ENCODE measurements around the gene SEC24D. TPM values are rescaled to one million over a fixed set of nuclear protein-coding genes. Genes with fewer than 3 reads are reported as not detected.

SEC24D gene
- total and polyA plus RNA-seq, 5 donors from 2014 or later, result 15.9 to 38.3 (median 16.2) TPM

DNA sequence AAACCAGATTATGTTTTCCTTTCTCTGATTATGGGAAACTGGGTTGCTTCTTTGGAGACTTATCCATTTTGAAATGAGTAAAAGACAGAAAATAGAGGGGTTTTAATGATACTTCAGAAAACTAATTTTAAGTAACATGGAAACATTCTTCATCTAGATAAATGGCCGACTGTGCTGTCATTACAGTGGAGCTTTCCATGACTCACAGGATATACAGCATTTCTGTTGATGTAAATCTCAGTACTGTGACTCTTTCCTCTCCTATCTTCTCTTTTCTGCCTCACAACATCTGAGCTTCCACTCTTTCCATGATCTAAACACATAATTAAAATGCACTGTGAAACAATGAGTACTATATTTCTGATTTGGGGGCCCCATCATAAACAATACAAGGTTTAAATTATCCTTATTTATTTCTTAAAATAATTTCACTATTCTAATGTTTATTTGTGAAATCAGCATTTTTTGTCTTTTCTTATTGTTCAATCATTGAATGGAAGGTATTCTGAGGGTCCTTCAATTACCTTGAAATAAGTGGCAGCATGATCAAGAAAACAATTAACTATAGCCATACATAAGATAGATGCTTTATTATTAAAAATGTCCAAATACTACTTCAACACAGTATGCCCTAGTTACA is 19.3 kb downstream of the SEC24D start:
- H3K4me3 ChIP-seq (ENCODE audit: low read depth, low read length), result no peak overlapping the region
- no peaks in the 10 kb centered on the region for H3K9me3 ChIP-seq (ENCODE audit: control insufficient read depth in 2 of 2, low read length in 2 of 2)
- no peak overlapping the region for H3K4me3 Mint-ChIP-seq
- no peaks in the 10 kb centered on the region for H3K27me3 Mint-ChIP-seq
- no peak overlapping the region for H3K27ac ChIP-seq (ENCODE audit: insufficient read depth, low read length, poor library complexity, severe bottlenecking)
- no peaks in the 10 kb centered on the region for H3K9me3 Mint-ChIP-seq
- ATAC-seq (ENCODE audit: low read depth in 2 of 2) (no peak), DNase-seq (no peak)
- H3K4me1 Mint-ChIP-seq, result peaks cover 0 to 5% (median 4%) of the 10 kb centered on the region in 4 donors
- H3K36me3 ChIP-seq (ENCODE audit: control insufficient read depth, insufficient read depth, low read length), result peaks cover 31% of the 10 kb centered on the region
- H3K27ac Mint-ChIP-seq, result no peak overlapping the region
- H3K4me1 ChIP-seq (ENCODE audit: control insufficient read depth, insufficient read depth, low read length, poor library complexity, severe bottlenecking), result no peaks in the 10 kb centered on the region
- peaks cover 52% of the 10 kb centered on the region for H3K36me3 Mint-ChIP-seq
- no peaks in the 10 kb centered on the region for H3K27me3 ChIP-seq (ENCODE audit: control insufficient read depth, insufficient read depth, low read length)

GRCh38 chr4:118814891-118815290 is 21.0 kb downstream of the SEC24D start:
- DNase-seq, result no peak
- Histone ChIP-seq H3K4me3 (ENCODE audit: low read depth, low read length) (no peak overlapping the region), H3K36me3 (ENCODE audit: control insufficient read depth, insufficient read depth, low read length) (peaks cover 37% of the 10 kb centered on the region), H3K4me1 (ENCODE audit: control insufficient read depth, insufficient read depth, low read length, poor library complexity, severe bottlenecking) (no peaks in the 10 kb centered on the region), H3K9me3 (ENCODE audit: control insufficient read depth in 2 of 2, low read length in 2 of 2) (no peaks in the 10 kb centered on the region), H3K27me3 (ENCODE audit: control insufficient read depth, insufficient read depth, low read length) (no peaks in the 10 kb centered on the region), H3K27ac (ENCODE audit: insufficient read depth, low read length, poor library complexity, severe bottlenecking) (no peak overlapping the region)
- Mint-ChIP-seq H3K4me3 (no peak overlapping the region), H3K4me1 (peaks cover 0 to 4% (median 3%) of the 10 kb centered on the region in 4 donors), H3K27ac (no peak overlapping the region), H3K36me3 (peaks cover 65% of the 10 kb centered on the region), H3K9me3 (no peaks in the 10 kb centered on the region), H3K27me3 (no peaks in the 10 kb centered on the region)
- no peak for ATAC-seq (ENCODE audit: low read depth in 2 of 2)

- Histone ChIP-seq H3K27me3 (ENCODE audit: control insufficient read depth, insufficient read depth, low read length) (no peaks in the 10 kb centered on the region), H3K4me3 (ENCODE audit: low read depth, low read length) (no peak overlapping the region), H3K9me3 (ENCODE audit: control insufficient read depth in 2 of 2, low read length in 2 of 2) (no peaks in the 10 kb centered on the region), H3K4me1 (ENCODE audit: control insufficient read depth, insufficient read depth, low read length, poor library complexity, severe bottlenecking) (no peaks in the 10 kb centered on the region), H3K36me3 (ENCODE audit: control insufficient read depth, insufficient read depth, low read length) (peaks cover 46% of the 10 kb centered on the region), H3K27ac (ENCODE audit: insufficient read depth, low read length, poor library complexity, severe bottlenecking) (no peak overlapping the region)
- Mint-ChIP-seq H3K4me3 (no peak overlapping the region), H3K4me1 (peaks cover 0 to 4% (median 3%) of the 10 kb centered on the region in 4 donors), H3K27ac (no peak overlapping the region), H3K9me3 (no peaks in the 10 kb centered on the region), H3K27me3 (no peaks in the 10 kb centered on the region), H3K36me3 (peaks cover 71% of the 10 kb centered on the region)
- ATAC-seq (ENCODE audit: low read depth in 2 of 2) (no peak), DNase-seq (no peak)
Measured at GRCh38 chr4:118814058-118814457, 21.9 kb downstream of the SEC24D start.

DNA sequence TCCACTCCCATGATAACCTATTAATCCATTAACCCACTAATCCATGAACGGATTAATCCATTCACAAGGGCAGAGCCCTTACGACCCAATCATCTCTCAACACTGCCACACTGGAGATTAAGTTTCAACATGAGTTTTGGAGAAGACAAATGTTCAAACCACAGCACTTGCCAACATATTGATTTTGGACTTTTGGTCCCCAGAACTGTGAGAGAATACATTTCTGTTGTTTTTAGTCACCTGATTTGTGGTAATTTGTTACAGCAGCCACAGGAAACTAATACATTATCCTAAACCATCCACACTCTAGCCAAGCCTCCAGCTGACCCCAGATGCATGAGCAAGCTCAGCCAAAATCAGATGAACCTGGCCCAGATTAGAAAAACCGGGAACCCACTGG is 22.4 kb downstream of the SEC24D start:
- H3K27me3 Mint-ChIP-seq, result no peaks in the 10 kb centered on the region
- Histone ChIP-seq H3K27ac (ENCODE audit: insufficient read depth, low read length, poor library complexity, severe bottlenecking) (no peak overlapping the region), H3K4me3 (ENCODE audit: low read depth, low read length) (no peak overlapping the region), H3K4me1 (ENCODE audit: control insufficient read depth, insufficient read depth, low read length, poor library complexity, severe bottlenecking) (no peaks in the 10 kb centered on the region), H3K27me3 (ENCODE audit: control insufficient read depth, insufficient read depth, low read length) (no peaks in the 10 kb centered on the region), H3K9me3 (ENCODE audit: control insufficient read depth in 2 of 2, low read length in 2 of 2) (no peaks in the 10 kb centered on the region), H3K36me3 (ENCODE audit: control insufficient read depth, insufficient read depth, low read length) (peaks cover 49% of the 10 kb centered on the region)
- H3K27ac Mint-ChIP-seq, result no peak overlapping the region
- ATAC-seq (ENCODE audit: low read depth in 2 of 2) (no peak), DNase-seq (no peak)
- no peak overlapping the region for H3K4me3 Mint-ChIP-seq
- no peaks in the 10 kb centered on the region for H3K9me3 Mint-ChIP-seq
- H3K4me1 Mint-ChIP-seq, result peaks cover 0 to 4% (median 3%) of the 10 kb centered on the region in 4 donors
- peaks cover 76% of the 10 kb centered on the region for H3K36me3 Mint-ChIP-seq

DNA sequence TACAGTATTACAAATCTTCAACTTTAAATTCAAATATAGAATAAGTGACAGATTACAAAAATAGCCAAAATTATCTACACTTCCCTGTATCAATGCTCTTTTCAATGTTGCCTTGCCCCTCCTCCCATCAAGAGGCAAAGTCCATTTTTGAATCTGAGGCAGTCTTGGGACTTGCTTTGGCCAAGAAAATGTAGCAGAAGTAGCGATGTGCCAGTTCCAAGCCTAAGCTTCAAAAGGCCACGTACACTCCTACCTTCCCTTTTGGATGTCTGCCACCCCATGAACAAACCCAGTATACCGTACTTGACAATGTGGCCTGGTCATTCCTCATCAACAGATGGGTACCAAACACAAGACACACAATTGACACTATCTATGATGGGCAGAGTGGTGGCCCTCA is 24.1 kb downstream of the SEC24D start:
- no peaks in the 10 kb centered on the region for H3K27me3 Mint-ChIP-seq
- no peak overlapping the region for H3K27ac Mint-ChIP-seq
- peaks cover 79% of the 10 kb centered on the region for H3K36me3 Mint-ChIP-seq
- ATAC-seq (ENCODE audit: low read depth in 2 of 2) (no peak), DNase-seq (no peak)
- H3K9me3 Mint-ChIP-seq, result no peaks in the 10 kb centered on the region
- Histone ChIP-seq H3K27me3 (ENCODE audit: control insufficient read depth, insufficient read depth, low read length) (no peaks in the 10 kb centered on the region), H3K4me3 (ENCODE audit: low read depth, low read length) (no peak overlapping the region), H3K27ac (ENCODE audit: insufficient read depth, low read length, poor library complexity, severe bottlenecking) (no peak overlapping the region), H3K9me3 (ENCODE audit: control insufficient read depth in 2 of 2, low read length in 2 of 2) (no peaks in the 10 kb centered on the region), H3K36me3 (ENCODE audit: control insufficient read depth, insufficient read depth, low read length) (peaks cover 59% of the 10 kb centered on the region), H3K4me1 (ENCODE audit: control insufficient read depth, insufficient read depth, low read length, poor library complexity, severe bottlenecking) (no peaks in the 10 kb centered on the region)
- no peak overlapping the region for H3K4me3 Mint-ChIP-seq
- peaks cover 0 to 4% (median under 1%) of the 10 kb centered on the region in 4 donors for H3K4me1 Mint-ChIP-seq

GRCh38 chr4:118810991-118811764 is 24.7 kb downstream of the SEC24D start:
- DNase-seq (no peak), ATAC-seq (ENCODE audit: low read depth in 2 of 2) (no peak)
- Mint-ChIP-seq H3K9me3 (no peaks in the 10 kb centered on the region), H3K27ac (no peak overlapping the region), H3K27me3 (no peaks in the 10 kb centered on the region), H3K36me3 (peaks cover 74% of the 10 kb centered on the region), H3K4me1 (peaks cover 0 to 4% (median under 1%) of the 10 kb centered on the region in 4 donors), H3K4me3 (no peak overlapping the region)
- no peaks in the 10 kb centered on the region for H3K27me3 ChIP-seq (ENCODE audit: control insufficient read depth, insufficient read depth, low read length)
- H3K36me3 ChIP-seq (ENCODE audit: control insufficient read depth, insufficient read depth, low read length), result peaks cover 61% of the 10 kb centered on the region
- no peaks in the 10 kb centered on the region for H3K4me1 ChIP-seq (ENCODE audit: control insufficient read depth, insufficient read depth, low read length, poor library complexity, severe bottlenecking)
- no peak overlapping the region for H3K4me3 ChIP-seq (ENCODE audit: low read depth, low read length)
- no peak overlapping the region for H3K27ac ChIP-seq (ENCODE audit: insufficient read depth, low read length, poor library complexity, severe bottlenecking)
- no peaks in the 10 kb centered on the region for H3K9me3 ChIP-seq (ENCODE audit: control insufficient read depth in 2 of 2, low read length in 2 of 2)

DNA sequence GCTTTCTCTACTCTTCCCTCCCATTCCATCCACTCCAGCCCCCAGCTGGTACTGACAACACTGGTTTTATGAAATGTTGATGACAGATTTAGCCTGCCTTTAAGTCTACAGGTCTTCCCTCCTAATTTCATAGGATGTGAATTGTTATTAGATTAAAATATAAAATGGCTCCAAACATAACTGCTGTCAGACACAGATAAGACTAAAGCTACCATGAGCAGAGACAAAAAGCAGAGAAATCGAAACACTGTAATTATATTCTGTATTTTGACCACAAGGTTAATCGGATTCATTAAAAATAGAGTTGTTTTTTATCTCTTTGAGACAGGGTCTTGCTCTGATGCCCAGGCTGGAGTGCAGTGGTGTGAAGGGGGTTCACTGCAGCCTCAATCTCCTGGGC is 28.3 kb downstream of the SEC24D start:
- no peak for ATAC-seq (ENCODE audit: low read depth in 2 of 2)
- DNase-seq, result no peak
- Histone ChIP-seq H3K4me1 (ENCODE audit: control insufficient read depth, insufficient read depth, low read length, poor library complexity, severe bottlenecking) (no peaks in the 10 kb centered on the region), H3K27ac (ENCODE audit: insufficient read depth, low read length, poor library complexity, severe bottlenecking) (no peak overlapping the region), H3K36me3 (ENCODE audit: control insufficient read depth, insufficient read depth, low read length) (peaks cover 60% of the 10 kb centered on the region), H3K27me3 (ENCODE audit: control insufficient read depth, insufficient read depth, low read length) (no peaks in the 10 kb centered on the region), H3K9me3 (ENCODE audit: control insufficient read depth in 2 of 2, low read length in 2 of 2) (no peaks in the 10 kb centered on the region), H3K4me3 (ENCODE audit: low read depth, low read length) (no peak overlapping the region)
- H3K4me1 Mint-ChIP-seq, result peaks cover 0 to 2% (median 0%) of the 10 kb centered on the region in 4 donors
- H3K27me3 Mint-ChIP-seq, result no peaks in the 10 kb centered on the region
- H3K27ac Mint-ChIP-seq, result no peak overlapping the region
- peaks cover 65% of the 10 kb centered on the region for H3K36me3 Mint-ChIP-seq
- H3K9me3 Mint-ChIP-seq, result no peaks in the 10 kb centered on the region
- no peak overlapping the region for H3K4me3 Mint-ChIP-seq

DNA sequence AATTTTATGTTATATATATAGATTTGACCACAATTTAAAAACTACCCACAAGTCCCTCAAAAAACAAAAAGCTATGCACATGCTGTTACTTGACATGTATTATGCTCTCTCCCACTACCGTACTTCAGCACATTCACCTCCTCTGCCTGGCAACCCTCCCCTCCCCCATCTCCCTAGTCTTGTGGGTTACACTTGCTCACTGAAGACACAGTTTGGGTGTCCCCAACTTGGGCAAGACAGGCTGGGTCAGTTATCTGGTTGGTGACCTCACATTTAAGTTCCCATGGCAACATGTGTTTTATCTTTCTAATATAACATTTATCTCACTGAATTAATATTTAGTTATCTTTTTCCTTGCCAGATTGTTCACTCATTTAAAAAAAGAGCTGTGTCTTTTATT is 32.7 kb downstream of the SEC24D start:
- Histone ChIP-seq H3K27me3 (ENCODE audit: control insufficient read depth, insufficient read depth, low read length) (no peaks in the 10 kb centered on the region), H3K4me3 (ENCODE audit: low read depth, low read length) (no peak overlapping the region), H3K36me3 (ENCODE audit: control insufficient read depth, insufficient read depth, low read length) (peaks cover 63% of the 10 kb centered on the region), H3K4me1 (ENCODE audit: control insufficient read depth, insufficient read depth, low read length, poor library complexity, severe bottlenecking) (no peaks in the 10 kb centered on the region), H3K27ac (ENCODE audit: insufficient read depth, low read length, poor library complexity, severe bottlenecking) (no peak overlapping the region), H3K9me3 (ENCODE audit: control insufficient read depth in 2 of 2, low read length in 2 of 2) (no peaks in the 10 kb centered on the region)
- Mint-ChIP-seq H3K27me3 (no peaks in the 10 kb centered on the region), H3K9me3 (no peaks in the 10 kb centered on the region), H3K4me1 (no peaks in the 10 kb centered on the region), H3K36me3 (peaks cover 50% of the 10 kb centered on the region), H3K27ac (no peak overlapping the region), H3K4me3 (no peak overlapping the region)
- DNase-seq, result no peak
- ATAC-seq (ENCODE audit: low read depth in 2 of 2), result no peak
